BLaER1 (cell line): ENCODE measurements around the gene MYMX.

ENCODE experiments used
- H3K27ac ChIP-seq: shearing (Covaris generic); formaldehyde crosslinking; 2 replicates; pipeline ENCODE4 v1.8.1; 2022
- H3K27me3 ChIP-seq: shearing (Covaris generic); formaldehyde crosslinking; 2 replicates; pipeline ENCODE4 v1.8.1; 2022
- H3K36me3 ChIP-seq: shearing (Covaris generic); formaldehyde crosslinking; 2 replicates; pipeline ENCODE4 v1.8.1; 2022
- H3K4me1 ChIP-seq: shearing (Covaris generic); formaldehyde crosslinking; 2 replicates; pipeline ENCODE4 v1.8.1; 2022
- H3K4me2 ChIP-seq: shearing (Covaris generic); formaldehyde crosslinking; 2 replicates; pipeline ENCODE4 v1.8.1; 2022
- H3K4me3 ChIP-seq: shearing (Covaris generic); formaldehyde crosslinking; 2 replicates; pipeline ENCODE4 v1.8.1; 2022
- H3K9ac ChIP-seq: shearing (Covaris generic); formaldehyde crosslinking; 2 replicates; pipeline ENCODE4 v1.8.1; 2022
- H3K9me3 ChIP-seq: shearing (Covaris generic); formaldehyde crosslinking; 2 replicates; pipeline ENCODE4 v1.8.1; 2022
- H4K20me1 ChIP-seq: shearing (Covaris generic); formaldehyde crosslinking; 2 replicates; pipeline ENCODE4 v1.8.1; 2022
- Cebpa-rat ChIP-seq: shearing (Covaris generic); IDR thresholded peaks from 2 replicates; pipeline ENCODE4 v1.8.1; 2022

The MYMX gene

GRCh38 chr6:44199883-44200282, 16.8 kb upstream of the MYMX start:
- Histone ChIP-seq H3K27ac (no peak overlapping the region), H3K4me3 (no peak overlapping the region), H3K9me3 (no peaks in the 10 kb centered on the region), H3K27me3 (no peaks in the 10 kb centered on the region), H3K4me1 (peaks cover 22% of the 10 kb centered on the region), H3K4me2 (no peak overlapping the region), H3K36me3 (no peaks in the 10 kb centered on the region), H3K9ac (no peak overlapping the region), H4K20me1 (no peaks in the 10 kb centered on the region)
- no peak for TF ChIP-seq Cebpa-rat

GRCh38 chr6:44201200-44201599, 15.5 kb upstream of the MYMX start:
- H3K4me3 ChIP-seq: no peak overlapping the region
- no peak overlapping the region; the same call in 1 of the 2 replicates for H3K27ac ChIP-seq
- H3K4me2 ChIP-seq: peak overlapping the region; percentile 77
- no peak overlapping the region for H3K9ac ChIP-seq
- no peaks in the 10 kb centered on the region for H3K9me3 ChIP-seq
- TF ChIP-seq Cebpa-rat: no peak
- H3K36me3 ChIP-seq: no peaks in the 10 kb centered on the region
- no peaks in the 10 kb centered on the region for H3K27me3 ChIP-seq
- H3K4me1 ChIP-seq: peaks cover 22% of the 10 kb centered on the region
- H4K20me1 ChIP-seq: no peaks in the 10 kb centered on the region

GRCh38 chr6:44201638-44202303, 15.0 kb upstream of the MYMX start:
- TF ChIP-seq Cebpa-rat: no peak
- no peak overlapping the region for H3K4me3 ChIP-seq
- peaks cover 22% of the 10 kb centered on the region for H3K4me1 ChIP-seq
- no peaks in the 10 kb centered on the region for H3K27me3 ChIP-seq
- no peak overlapping the region for H3K27ac ChIP-seq
- no peaks in the 10 kb centered on the region for H3K36me3 ChIP-seq
- no peaks in the 10 kb centered on the region for H3K9me3 ChIP-seq
- H3K9ac ChIP-seq: no peak overlapping the region
- H3K4me2 ChIP-seq: peak overlapping the region; percentile 77
- no peaks in the 10 kb centered on the region for H4K20me1 ChIP-seq

- H3K36me3 ChIP-seq: no peaks in the 10 kb centered on the region
- H3K9ac ChIP-seq: no peak overlapping the region
- peak overlapping the region; percentile 77; the same call in 1 of the 2 replicates for H3K4me2 ChIP-seq
- no peaks in the 10 kb centered on the region for H4K20me1 ChIP-seq
- TF ChIP-seq Cebpa-rat: no peak
- H3K9me3 ChIP-seq: no peaks in the 10 kb centered on the region
- H3K27ac ChIP-seq: no peak overlapping the region
- peaks cover 22% of the 10 kb centered on the region for H3K4me1 ChIP-seq
- H3K4me3 ChIP-seq: no peak overlapping the region
- H3K27me3 ChIP-seq: no peaks in the 10 kb centered on the region
Measured at GRCh38 chr6:44202332-44202971, 14.3 kb upstream of the MYMX start.

GRCh38 chr6:44202972-44203750, 13.6 kb upstream of the MYMX start:
- Histone ChIP-seq H3K9me3 (no peaks in the 10 kb centered on the region), H3K36me3 (no peaks in the 10 kb centered on the region), H3K4me2 (no peak overlapping the region), H4K20me1 (no peaks in the 10 kb centered on the region), H3K4me1 (peaks cover 22% of the 10 kb centered on the region), H3K9ac (no peak overlapping the region), H3K27ac (no peak overlapping the region), H3K27me3 (no peaks in the 10 kb centered on the region), H3K4me3 (no peak overlapping the region)
- no peak for TF ChIP-seq Cebpa-rat

- Histone ChIP-seq H3K36me3 (no peaks in the 10 kb centered on the region), H3K9ac (no peak overlapping the region), H3K4me2 (no peak overlapping the region), H3K4me1 (peaks cover 22% of the 10 kb centered on the region), H3K4me3 (no peak overlapping the region), H3K27me3 (no peaks in the 10 kb centered on the region), H4K20me1 (no peaks in the 10 kb centered on the region), H3K27ac (no peak overlapping the region), H3K9me3 (no peaks in the 10 kb centered on the region)
- no peak for TF ChIP-seq Cebpa-rat
Measured at GRCh38 chr6:44203955-44204354, 12.8 kb upstream of the MYMX start.

- Histone ChIP-seq H3K27ac (no peak overlapping the region), H3K27me3 (no peaks in the 10 kb centered on the region), H3K9me3 (no peaks in the 10 kb centered on the region), H3K9ac (no peak overlapping the region), H4K20me1 (no peaks in the 10 kb centered on the region), H3K4me1 (no peaks in the 10 kb centered on the region), H3K36me3 (no peaks in the 10 kb centered on the region), H3K4me3 (no peak overlapping the region), H3K4me2 (no peak overlapping the region)
- no peak for TF ChIP-seq Cebpa-rat
Measured at GRCh38 chr6:44207966-44208365, 8.8 kb upstream of the MYMX start.

GRCh38 chr6:44211284-44211683, 5.4 kb upstream of the MYMX start:
- Histone ChIP-seq H3K4me2 (no peak overlapping the region), H3K27ac (no peak overlapping the region), H3K9me3 (no peaks in the 10 kb centered on the region), H3K36me3 (no peaks in the 10 kb centered on the region), H3K4me1 (peaks cover 4% of the 10 kb centered on the region; the same call in 1 of the 2 replicates), H3K9ac (no peak overlapping the region), H3K27me3 (no peaks in the 10 kb centered on the region), H3K4me3 (no peak overlapping the region), H4K20me1 (no peaks in the 10 kb centered on the region)
- no peak for TF ChIP-seq Cebpa-rat

- Histone ChIP-seq H3K27ac (no peak overlapping the region), H3K36me3 (no peaks in the 10 kb centered on the region), H3K9ac (no peak overlapping the region), H3K4me2 (no peak overlapping the region), H3K27me3 (no peaks in the 10 kb centered on the region), H3K4me3 (no peak overlapping the region), H3K9me3 (no peaks in the 10 kb centered on the region), H4K20me1 (no peaks in the 10 kb centered on the region), H3K4me1 (peaks cover 30% of the 10 kb centered on the region)
- TF ChIP-seq Cebpa-rat: no peak
Measured at GRCh38 chr6:44214307-44214706, 2.4 kb upstream of the MYMX start.
